IgD-negative memory B cell (primary cell): ENCODE results near the gene RTN4. TPM values are rescaled to one million over a fixed set of nuclear protein-coding genes. Genes with fewer than 3 reads are reported as not detected.

ENCODE experiments used
- H3K27ac Mint-ChIP-seq, 3 donors: one replicate each; pipeline ENCODE4 v1.8.0; 2020 to 2022; ENCODE audit warnings: mild to moderate bottlenecking in 3 of 3, mixed read lengths in 3 of 3, moderate library complexity in 1 of 3
- H3K27me3 Mint-ChIP-seq: one replicate; pipeline ENCODE4 v1.8.0; 2021; ENCODE audit warnings: mixed read lengths
- H3K36me3 Mint-ChIP-seq: one replicate; pipeline ENCODE4 v1.8.0; 2020; ENCODE audit warnings: mild to moderate bottlenecking, mixed read lengths
- H3K4me1 Mint-ChIP-seq, 3 donors: one replicate each; pipeline ENCODE4 v1.8.0; 2020 to 2022; ENCODE audit warnings: mixed read lengths in 3 of 3, mild to moderate bottlenecking in 1 of 3
- H3K4me3 Mint-ChIP-seq, 4 donors: one replicate each; pipeline ENCODE4 v1.8.0; 2020 to 2022; ENCODE audit warnings: mild to moderate bottlenecking in 4 of 4, mixed read lengths in 4 of 4, moderate library complexity in 3 of 4
- H3K9me3 Mint-ChIP-seq, 3 donors: one replicate each; pipeline ENCODE4 v1.8.0; 2020 to 2021; ENCODE audit warnings: mixed read lengths in 3 of 3, mild to moderate bottlenecking in 1 of 3
- polyA plus RNA-seq: library from polyadenylated mRNA; unstranded; fragments of 300-500 nt; fragmentation: Illumina TruSeq; gene quantifications from one replicate; pipeline ENCODE4 v1.2.3, GENCODE V29; 2021

Gene RTN4
- polyA plus RNA-seq, 1 donor from 2014 or later = 50.9 TPM

- peaks cover 37 to 49% (median 46%) of the 10 kb centered on the region in 3 donors for H3K4me1 Mint-ChIP-seq
- H3K27ac Mint-ChIP-seq = peak overlapping the region in 2 of 3 donors; percentile 0 to 62
- peaks cover 2% of the 10 kb centered on the region for H3K36me3 Mint-ChIP-seq
- H3K9me3 Mint-ChIP-seq = no peaks in the 10 kb centered on the region
- no peaks in the 10 kb centered on the region for H3K27me3 Mint-ChIP-seq
- H3K4me3 Mint-ChIP-seq = no peak overlapping the region
These were observed 35.0 kb downstream of the RTN4 start for GRCh38 chr2:55014962-55015939.

GRCh38 chr2:55013936-55014335 lies 36.3 kb downstream of the RTN4 start:
- peaks cover 2% of the 10 kb centered on the region for H3K36me3 Mint-ChIP-seq
- H3K9me3 Mint-ChIP-seq = no peaks in the 10 kb centered on the region
- no peak overlapping the region for H3K4me3 Mint-ChIP-seq
- H3K27ac Mint-ChIP-seq = no peak overlapping the region
- peaks cover 29 to 44% (median 39%) of the 10 kb centered on the region in 3 donors for H3K4me1 Mint-ChIP-seq
- H3K27me3 Mint-ChIP-seq = no peaks in the 10 kb centered on the region

- Mint-ChIP-seq H3K27me3 (no peaks in the 10 kb centered on the region), H3K4me3 (no peak overlapping the region), H3K9me3 (no peaks in the 10 kb centered on the region), H3K27ac (peak overlapping the region in 1 of 3 donors; percentile 73), H3K36me3 (peaks cover 2% of the 10 kb centered on the region), H3K4me1 (peaks cover 23 to 40% (median 37%) of the 10 kb centered on the region in 3 donors)
These were observed 37.4 kb downstream of the RTN4 start for GRCh38 chr2:55012672-55013484.

- H3K27me3 Mint-ChIP-seq = no peaks in the 10 kb centered on the region
- peak overlapping the region in 2 of 3 donors; percentile 73 to 74 for H3K27ac Mint-ChIP-seq
- H3K4me1 Mint-ChIP-seq = peaks cover 26 to 43% (median 40%) of the 10 kb centered on the region in 3 donors
- H3K4me3 Mint-ChIP-seq = peak overlapping the region in 2 of 4 donors; percentile 3 to 80
- H3K36me3 Mint-ChIP-seq = peaks cover 2% of the 10 kb centered on the region
- no peaks in the 10 kb centered on the region for H3K9me3 Mint-ChIP-seq
These were observed 38.2 kb downstream of the RTN4 start for GRCh38 chr2:55011831-55012671.

GRCh38 chr2:55010915-55011314 lies 39.3 kb downstream of the RTN4 start:
- H3K4me1 Mint-ChIP-seq = peaks cover 35 to 52% (median 46%) of the 10 kb centered on the region in 3 donors
- peaks cover 3% of the 10 kb centered on the region for H3K36me3 Mint-ChIP-seq
- peak overlapping the region in 1 of 3 donors; percentile 74 for H3K27ac Mint-ChIP-seq
- H3K4me3 Mint-ChIP-seq = peak overlapping the region in 2 of 4 donors; percentile 3 to 94
- H3K9me3 Mint-ChIP-seq = no peaks in the 10 kb centered on the region
- no peaks in the 10 kb centered on the region for H3K27me3 Mint-ChIP-seq

GRCh38 chr2:55010149-55010591 lies 40.1 kb downstream of the RTN4 start:
- Mint-ChIP-seq H3K27ac (peak overlapping the region; percentile 3 to 67 (median 35)), H3K4me3 (peak overlapping the region; percentile 20 to 94 (median 86)), H3K9me3 (no peaks in the 10 kb centered on the region), H3K4me1 (peaks cover 38 to 54% (median 46%) of the 10 kb centered on the region in 3 donors), H3K27me3 (no peaks in the 10 kb centered on the region), H3K36me3 (peaks cover 3% of the 10 kb centered on the region)

GRCh38 chr2:55009277-55010060 lies 40.8 kb downstream of the RTN4 start:
- Mint-ChIP-seq H3K4me3 (peak overlapping the region; percentile 20 to 94 (median 86)), H3K27me3 (no peaks in the 10 kb centered on the region), H3K4me1 (peaks cover 40 to 54% (median 45%) of the 10 kb centered on the region in 3 donors), H3K27ac (peak overlapping the region; percentile 3 to 67 (median 36)), H3K36me3 (peaks cover 3% of the 10 kb centered on the region), H3K9me3 (no peaks in the 10 kb centered on the region)

- no peaks in the 10 kb centered on the region for H3K9me3 Mint-ChIP-seq
- H3K27ac Mint-ChIP-seq = peak overlapping the region in 1 of 3 donors; percentile 54
- peaks cover 41 to 46% (median 41%) of the 10 kb centered on the region in 3 donors for H3K4me1 Mint-ChIP-seq
- peak overlapping the region in 1 of 4 donors; percentile 4 for H3K4me3 Mint-ChIP-seq
- H3K27me3 Mint-ChIP-seq = no peaks in the 10 kb centered on the region
- H3K36me3 Mint-ChIP-seq = peaks cover 3% of the 10 kb centered on the region
These were observed 43.9 kb downstream of the RTN4 start for GRCh38 chr2:55006306-55006705.

GRCh38 chr2:55003706-55004639 lies 46.3 kb downstream of the RTN4 start:
- H3K4me1 Mint-ChIP-seq = peaks cover 44 to 52% (median 50%) of the 10 kb centered on the region in 3 donors
- H3K4me3 Mint-ChIP-seq = no peak overlapping the region
- H3K27me3 Mint-ChIP-seq = no peaks in the 10 kb centered on the region
- H3K9me3 Mint-ChIP-seq = no peaks in the 10 kb centered on the region
- no peak overlapping the region for H3K27ac Mint-ChIP-seq
- peaks cover 1% of the 10 kb centered on the region for H3K36me3 Mint-ChIP-seq

GRCh38 chr2:55001716-55002115 lies 48.5 kb downstream of the RTN4 start:
- Mint-ChIP-seq H3K4me1 (peaks cover 40 to 54% (median 51%) of the 10 kb centered on the region in 3 donors), H3K27me3 (no peaks in the 10 kb centered on the region), H3K9me3 (no peaks in the 10 kb centered on the region), H3K27ac (peak overlapping the region in 1 of 3 donors; percentile 45), H3K4me3 (no peak overlapping the region), H3K36me3 (peaks cover under 1% of the 10 kb centered on the region)

GRCh38 chr2:55000341-55000740 lies 49.9 kb downstream of the RTN4 start:
- Mint-ChIP-seq H3K4me1 (peaks cover 44 to 55% (median 53%) of the 10 kb centered on the region in 3 donors), H3K36me3 (no peaks in the 10 kb centered on the region), H3K4me3 (no peak overlapping the region), H3K27me3 (no peaks in the 10 kb centered on the region), H3K9me3 (no peaks in the 10 kb centered on the region), H3K27ac (peak overlapping the region in 1 of 3 donors; percentile 3)

GRCh38 chr2:54999182-54999581 lies 51.1 kb downstream of the RTN4 start:
- H3K9me3 Mint-ChIP-seq = no peaks in the 10 kb centered on the region
- H3K36me3 Mint-ChIP-seq = no peaks in the 10 kb centered on the region

More at GRCh38 chr2:54999182-54999581, 51.1 kb downstream of the RTN4 start:
- no peaks in the 10 kb centered on the region for H3K27me3 Mint-ChIP-seq
- H3K27ac Mint-ChIP-seq = no peak overlapping the region
- peaks cover 42 to 54% (median 52%) of the 10 kb centered on the region in 3 donors for H3K4me1 Mint-ChIP-seq
- no peak overlapping the region for H3K4me3 Mint-ChIP-seq
